NT2/D1 (cell line): ENCODE data around the gene ALDH3B2.
"Not testable (repeated sequence)": the region's sequence is repeated elsewhere in the genome, so short reads cannot be mapped to it uniquely, and the experiment has no call there.

ENCODE experiments used
- DNase-seq: peaks from one replicate; pipeline ENCODE4 v3.0.0-alpha.2; 2011; ENCODE audit warnings: low read depth, low spot score
- H3K27me3 ChIP-seq: 2 replicates; pipeline ENCODE4 v1.6.0; 2011; ENCODE audit warnings: mild to moderate bottlenecking; ENCODE audit not compliant: insufficient read length, insufficient read depth
- H3K36me3 ChIP-seq: 2 replicates; pipeline ENCODE4 v1.6.1; 2011; ENCODE audit warnings: mild to moderate bottlenecking, low read length, mixed read lengths; ENCODE audit not compliant: insufficient read depth, insufficient read length
- H3K4me1 ChIP-seq: 2 replicates; pipeline ENCODE4 v1.5.1; 2011; ENCODE audit not compliant: insufficient read depth, insufficient read length
- H3K4me3 ChIP-seq: 2 replicates; pipeline ENCODE4 v1.5.1; 2011; ENCODE audit warnings: low read depth; ENCODE audit not compliant: insufficient read length
- H3K9ac ChIP-seq: 2 replicates; pipeline ENCODE4 v1.6.0; 2011; ENCODE audit warnings: low read depth; ENCODE audit not compliant: insufficient read length
- H3K9me3 ChIP-seq: 2 replicates; pipeline ENCODE4 v1.5.1; 2011; ENCODE audit warnings: mild to moderate bottlenecking, low read length; ENCODE audit not compliant: insufficient read depth
- SUZ12 ChIP-seq: IDR thresholded peaks from 2 replicates; pipeline ENCODE4 v1.6.1; 2011; ENCODE audit not compliant: insufficient read length, insufficient read depth; ENCODE audit errors: extremely low read depth
- YY1 ChIP-seq: IDR thresholded peaks from 2 replicates; pipeline ENCODE4 v1.6.1; 2011; ENCODE audit not compliant: insufficient read length, insufficient read depth
- ZNF274 ChIP-seq: IDR thresholded peaks from 2 replicates; pipeline ENCODE4 v1.6.1; 2011; ENCODE audit warnings: mild to moderate bottlenecking, low read depth, low read length

Gene ALDH3B2

GRCh38 chr11:67663532-67664212 is 10.8 kb downstream of the ALDH3B2 start:
- DNase-seq: no peak
- no peak for TF ChIP-seq YY1
- TF ChIP-seq ZNF274: no peak
- TF ChIP-seq SUZ12: no peak
- Histone ChIP-seq H3K36me3 (no peaks in the 10 kb centered on the region), H3K4me1 (no peaks in the 10 kb centered on the region), H3K4me3 (no peak overlapping the region), H3K27me3 (peaks cover 3% of the 10 kb centered on the region), H3K9me3 (peaks cover 7% of the 10 kb centered on the region; the same call in 1 of the 2 replicates), H3K9ac (no peak overlapping the region)

GRCh38 chr11:67662835-67663531 is 11.4 kb downstream of the ALDH3B2 start:
- Histone ChIP-seq H3K27me3 (peaks cover 3% of the 10 kb centered on the region), H3K4me1 (no peaks in the 10 kb centered on the region), H3K4me3 (no peak overlapping the region), H3K9ac (no peak overlapping the region), H3K9me3 (peaks cover 7% of the 10 kb centered on the region; the same call in 1 of the 2 replicates), H3K36me3 (no peaks in the 10 kb centered on the region)
- no peak for TF ChIP-seq ZNF274
- no peak for TF ChIP-seq YY1
- no peak for TF ChIP-seq SUZ12
- DNase-seq: no peak

- no peaks in the 10 kb centered on the region for H3K4me1 ChIP-seq
- no peaks in the 10 kb centered on the region for H3K36me3 ChIP-seq
- H3K9me3 ChIP-seq: peaks cover 14% of the 10 kb centered on the region
- TF ChIP-seq SUZ12 (no peak), ZNF274 (no peak), YY1 (no peak)
- no peak overlapping the region for H3K9ac ChIP-seq
- DNase-seq: no peak
- peaks cover 3% of the 10 kb centered on the region for H3K27me3 ChIP-seq
- no peak overlapping the region for H3K4me3 ChIP-seq
Measured at GRCh38 chr11:67662142-67662834, 12.1 kb downstream of the ALDH3B2 start.

- H3K4me3 ChIP-seq, H3K4me1 ChIP-seq, H3K27me3 ChIP-seq, DNase-seq, H3K36me3 ChIP-seq, H3K9ac ChIP-seq: not testable (repeated sequence)
- H3K9me3 ChIP-seq: peaks cover 29% of the 10 kb centered on the region
Measured at GRCh38 chr11:67660752-67661151, 13.7 kb downstream of the ALDH3B2 start.

- not testable (repeated sequence) for H3K4me1 ChIP-seq
- H3K9me3 ChIP-seq: peaks cover 33% of the 10 kb centered on the region
Measured at GRCh38 chr11:67659651-67660165, 14.7 kb downstream of the ALDH3B2 start.

GRCh38 chr11:67657300-67657699 is 17.1 kb downstream of the ALDH3B2 start:
- H3K9ac ChIP-seq: no peak overlapping the region
- H3K9me3 ChIP-seq: peaks cover 33% of the 10 kb centered on the region
- H3K36me3 ChIP-seq: no peaks in the 10 kb centered on the region
- no peaks in the 10 kb centered on the region for H3K27me3 ChIP-seq
- no peak for DNase-seq
- TF ChIP-seq YY1 (no peak), SUZ12 (no peak), ZNF274 (no peak)
- H3K4me3 ChIP-seq: no peak overlapping the region
- peaks cover 3% of the 10 kb centered on the region for H3K4me1 ChIP-seq

More at GRCh38 chr11:67659651-67660165, 14.7 kb downstream of the ALDH3B2 start:
- DNase-seq, H3K9ac ChIP-seq, H3K4me3 ChIP-seq, H3K36me3 ChIP-seq, H3K27me3 ChIP-seq: not testable (repeated sequence)

GRCh38 chr11:67656278-67656922 is 18.0 kb downstream of the ALDH3B2 start:
- DNase-seq: no peak

More at GRCh38 chr11:67656278-67656922, 18.0 kb downstream of the ALDH3B2 start:
- Histone ChIP-seq H3K36me3 (no peaks in the 10 kb centered on the region), H3K9me3 (peaks cover 33% of the 10 kb centered on the region), H3K4me3 (no peak overlapping the region), H3K4me1 (peaks cover 3% of the 10 kb centered on the region), H3K27me3 (no peaks in the 10 kb centered on the region), H3K9ac (no peak overlapping the region)
- TF ChIP-seq YY1 (no peak), ZNF274 (no peak), SUZ12 (no peak)
